IPS DF 19.7 (cell line): ENCODE results near the gene AADACL2.
"Not testable (repeated sequence)": the region's sequence is repeated elsewhere in the genome, so short reads cannot be mapped to it uniquely, and the experiment has no call there.

Source experiments
- DNase-seq: peaks from one replicate; pipeline ENCODE4 v3.0.0-alpha.2; 2013; ENCODE audit warnings: low read depth, low spot score

AADACL2 gene

DNA sequence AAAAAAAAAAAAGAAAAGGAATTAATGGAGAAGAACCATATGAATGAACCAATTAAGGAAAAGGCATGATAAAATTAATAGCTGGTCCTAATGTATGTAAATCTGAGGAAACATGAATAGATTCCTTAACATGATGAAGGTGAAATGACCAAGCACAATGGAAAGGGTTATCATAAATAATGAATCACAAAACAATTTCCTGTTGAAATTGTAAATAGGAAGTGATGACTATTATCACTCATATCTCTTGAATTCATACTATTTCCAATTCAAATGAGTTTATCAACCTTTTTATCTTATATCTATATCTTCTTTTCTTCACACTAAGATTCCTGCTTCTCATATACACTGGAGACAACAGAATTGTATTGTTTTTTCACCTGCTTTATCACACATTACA is 32.0 kb downstream of the AADACL2 start:
- DNase-seq: no peak

DNA sequence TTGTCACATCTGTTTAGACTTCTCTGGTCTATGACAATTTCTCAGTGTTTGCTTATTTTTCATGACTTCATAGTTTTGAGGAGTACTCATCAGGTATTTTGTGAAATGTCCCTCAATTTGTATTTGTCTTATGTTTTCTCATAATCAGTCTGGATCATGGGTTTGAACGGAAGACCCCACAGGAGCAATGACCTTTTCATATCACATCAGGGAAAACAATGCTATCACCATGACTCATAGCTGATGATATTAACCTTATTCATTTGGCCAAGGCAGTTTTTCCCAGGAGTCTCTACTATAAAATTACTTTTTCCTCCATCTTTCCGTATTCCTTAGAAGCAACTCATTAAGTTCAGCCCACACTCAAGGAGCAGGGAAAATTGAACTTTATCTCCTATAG is 32.7 kb downstream of the AADACL2 start:
- no peak for DNase-seq

DNA sequence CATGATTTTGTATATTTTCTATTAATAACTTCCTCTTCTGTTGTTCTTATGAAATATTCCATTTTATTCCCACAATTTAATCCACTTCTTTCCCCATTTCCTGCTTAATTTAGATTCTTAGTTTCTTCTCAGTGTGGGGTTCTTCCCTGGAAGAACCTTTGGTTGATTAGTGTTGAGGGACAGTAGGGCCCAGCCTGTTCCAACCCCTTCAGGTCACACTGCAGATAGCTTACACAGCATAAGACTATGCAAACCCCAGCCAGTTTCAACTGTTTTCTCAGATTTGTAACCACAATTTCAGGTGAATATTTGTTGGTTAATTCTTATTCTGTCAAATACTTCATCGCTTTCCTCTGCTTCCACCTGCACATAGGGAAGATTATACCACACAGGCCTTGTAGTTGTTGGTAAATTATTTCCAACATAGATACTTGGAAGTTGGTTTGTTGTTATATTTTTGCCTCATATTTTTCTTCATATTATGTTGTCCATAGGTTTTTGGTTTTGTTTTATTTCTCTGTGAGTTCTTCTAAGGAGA is 34.7 kb downstream of the AADACL2 start:
- DNase-seq: no peak

DNA sequence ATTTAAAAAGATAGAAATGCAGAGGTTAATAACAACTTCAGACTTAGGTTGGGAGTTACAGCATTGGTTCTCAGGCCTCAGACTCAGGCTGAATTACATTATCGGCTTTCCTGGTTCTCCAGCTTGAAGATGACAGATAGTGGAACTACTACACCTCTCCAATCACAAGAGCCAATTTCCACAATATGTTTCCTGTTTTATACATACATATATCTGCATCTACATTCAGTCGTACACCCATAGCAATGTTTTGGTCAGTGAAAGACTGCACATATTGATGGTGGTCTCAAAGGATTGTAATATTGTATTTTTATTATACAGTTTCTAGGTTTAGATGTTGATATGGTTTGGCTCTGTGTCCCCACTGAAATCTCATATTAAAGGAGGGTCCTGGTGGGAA is 35.4 kb downstream of the AADACL2 start:
- no peak for DNase-seq

DNA sequence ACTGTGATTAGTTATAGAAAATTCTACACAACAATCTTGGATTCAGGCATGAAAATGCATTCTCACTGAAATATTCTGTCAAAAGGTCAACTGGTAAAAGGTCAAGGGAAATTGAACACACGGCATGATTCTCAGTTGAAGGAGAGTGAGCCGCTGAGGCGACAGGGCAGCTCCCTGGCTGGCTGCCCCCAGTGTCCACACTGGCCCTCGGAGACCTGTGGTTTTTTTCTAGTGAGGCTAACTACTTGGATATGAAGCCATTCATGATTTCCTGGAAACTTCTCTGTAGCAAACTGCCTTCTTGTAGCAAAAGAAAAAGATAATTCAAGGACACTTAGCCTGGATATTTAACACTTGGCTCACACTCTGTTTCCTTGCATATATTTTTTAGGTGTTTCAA is 37.2 kb downstream of the AADACL2 start:
- no peak for DNase-seq

DNA sequence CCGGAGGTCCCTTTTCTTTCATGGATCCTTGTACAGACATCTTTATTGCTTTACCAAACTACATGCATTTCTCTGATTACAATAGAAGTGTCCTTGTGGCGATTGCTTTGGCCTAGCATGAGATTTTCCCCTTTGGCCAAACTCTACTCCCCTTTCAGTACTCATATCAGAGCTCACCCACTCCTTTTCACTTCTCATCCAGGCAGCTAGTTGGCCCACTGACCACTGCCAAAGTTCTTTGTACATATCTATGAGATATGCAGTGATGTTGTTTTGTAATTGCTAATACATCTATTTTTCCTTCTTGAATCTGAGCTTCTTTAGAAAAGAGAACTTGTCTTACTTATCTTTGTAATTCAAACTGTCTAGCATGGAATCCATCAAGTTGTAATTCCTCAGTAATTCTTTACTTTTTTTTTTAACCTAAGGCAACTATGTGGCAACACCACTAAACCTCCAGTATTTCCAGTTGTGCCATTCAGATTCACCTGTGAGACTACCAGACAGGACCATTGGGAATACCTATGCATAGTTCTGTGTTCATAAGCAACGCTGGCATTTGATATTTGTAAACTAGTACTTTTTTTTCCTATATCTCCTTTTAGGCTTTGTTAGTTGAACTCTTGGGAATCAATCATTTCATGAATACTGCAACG is 39.2 kb downstream of the AADACL2 start:
- no peak for DNase-seq

DNA sequence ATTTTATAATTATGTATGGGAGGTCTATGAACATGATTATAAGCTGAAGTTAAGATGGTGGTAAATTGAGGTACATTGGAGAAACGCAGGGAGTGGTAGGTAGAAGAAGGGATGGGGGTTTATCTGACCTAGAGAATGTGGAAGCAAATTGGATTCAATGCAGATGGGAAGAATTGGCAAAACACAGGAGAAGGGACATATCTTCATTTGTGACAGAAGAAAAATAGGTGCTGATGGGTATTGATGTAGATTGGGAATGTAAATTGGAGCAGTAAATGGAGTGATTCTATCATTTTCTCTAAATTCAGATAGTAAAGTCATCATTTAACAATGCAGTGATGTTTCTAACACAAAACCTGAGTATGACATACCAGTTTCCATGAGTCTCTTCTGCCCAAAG is 40.5 kb downstream of the AADACL2 start:
- DNase-seq: no peak

DNA sequence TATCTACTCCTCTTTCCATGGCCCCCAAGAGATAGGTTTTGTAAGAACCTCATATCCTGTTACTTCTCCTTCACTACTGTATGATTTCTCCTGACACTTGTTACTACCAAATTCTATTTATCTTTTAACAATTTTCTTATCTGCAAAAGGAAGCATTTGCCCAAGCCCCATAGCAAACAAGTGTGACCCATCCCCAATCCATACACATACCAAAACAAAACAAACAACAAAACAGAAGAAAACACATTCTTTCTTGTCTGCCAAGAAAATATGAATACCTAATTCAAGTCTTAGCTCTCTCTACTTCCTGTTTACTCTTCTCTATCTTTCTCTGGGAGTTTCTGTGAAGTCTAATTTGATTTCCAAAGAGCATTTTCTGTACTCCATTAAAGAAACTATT is 41.2 kb downstream of the AADACL2 start:
- no peak for DNase-seq

DNA sequence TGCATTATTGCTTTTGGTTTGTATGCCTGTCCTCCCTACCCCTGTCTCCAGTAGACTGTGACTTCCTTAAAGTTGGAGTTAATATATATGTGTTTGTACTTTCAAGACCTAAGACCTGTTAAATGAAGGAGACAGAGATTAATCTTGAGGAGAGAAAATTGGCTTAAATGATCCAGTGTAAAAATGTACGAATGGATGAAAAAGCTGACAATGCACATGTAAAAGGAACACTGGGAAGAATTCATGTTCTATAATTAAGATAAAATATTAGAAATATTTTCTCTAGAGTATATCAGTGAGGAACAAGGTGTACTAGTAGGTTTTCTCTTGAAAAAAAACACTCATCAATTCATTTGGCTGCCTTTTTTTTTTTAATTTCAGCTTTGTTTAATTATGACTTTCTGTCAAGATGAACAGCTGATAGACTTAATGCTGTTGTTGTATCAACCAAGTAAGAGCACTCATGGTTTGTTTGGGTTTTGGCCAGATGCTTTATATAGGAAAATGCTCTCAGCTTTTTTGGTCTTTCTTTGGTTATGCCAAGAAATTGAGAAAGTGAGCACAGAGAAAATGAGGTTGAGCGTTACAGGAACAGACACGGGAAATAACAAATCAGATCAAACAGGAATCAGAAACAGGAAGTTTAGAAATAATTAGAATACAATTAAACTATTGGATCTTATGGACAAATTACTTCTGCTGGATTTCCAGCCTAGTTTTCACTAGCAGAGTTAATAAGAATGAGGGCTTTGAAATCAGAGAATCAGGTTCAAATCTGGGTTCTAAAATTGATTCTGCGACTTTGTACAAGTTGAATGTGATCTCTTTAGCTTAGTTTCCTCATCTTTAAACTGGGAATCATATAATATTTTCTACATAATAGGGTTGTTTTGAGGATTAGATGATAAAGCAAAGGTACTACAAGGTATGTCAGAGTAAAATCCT is 41.9 kb downstream of the AADACL2 start:
- DNase-seq: no peak

DNA sequence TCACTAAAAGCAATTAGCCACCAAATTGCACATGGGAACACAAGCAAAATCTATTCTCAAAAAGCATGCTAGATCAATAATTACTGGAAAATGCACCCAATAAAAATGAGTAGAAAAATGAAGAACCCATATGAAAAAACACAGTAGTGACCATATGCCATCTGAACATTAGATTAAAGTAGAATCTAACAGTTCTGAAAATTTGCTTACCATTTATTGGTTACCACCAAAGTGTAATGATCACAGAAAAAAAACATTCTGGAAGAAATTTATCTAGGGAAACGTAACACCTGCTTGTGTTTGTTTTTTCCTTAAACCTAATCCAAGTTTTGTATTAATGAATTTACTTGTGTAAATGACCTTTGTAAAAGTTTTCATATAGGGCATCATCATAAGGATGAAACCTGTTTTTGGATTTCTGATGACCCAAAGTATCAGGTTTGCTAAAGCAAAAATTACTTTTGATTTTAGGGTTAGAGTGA is 42.6 kb downstream of the AADACL2 start:
- DNase-seq: no peak

DNA sequence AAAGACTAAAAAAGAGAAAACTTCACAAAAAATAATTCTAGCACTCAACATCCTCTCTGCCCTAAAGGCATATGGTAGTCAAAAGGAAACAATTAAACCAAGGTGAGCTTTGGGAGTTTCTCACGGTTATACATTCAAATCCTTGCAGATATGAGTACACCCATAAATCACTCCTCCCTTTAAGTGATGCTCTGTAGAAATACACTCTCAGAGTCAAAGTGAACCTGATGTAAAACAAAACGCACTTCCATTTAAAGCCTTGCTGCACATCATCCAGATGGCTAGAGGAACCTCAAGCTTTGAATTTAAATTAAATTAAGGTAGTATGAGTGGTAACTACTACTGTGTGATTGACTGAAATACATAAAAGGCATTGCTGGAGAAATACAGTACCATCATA is 44.2 kb downstream of the AADACL2 start:
- no peak for DNase-seq

DNA sequence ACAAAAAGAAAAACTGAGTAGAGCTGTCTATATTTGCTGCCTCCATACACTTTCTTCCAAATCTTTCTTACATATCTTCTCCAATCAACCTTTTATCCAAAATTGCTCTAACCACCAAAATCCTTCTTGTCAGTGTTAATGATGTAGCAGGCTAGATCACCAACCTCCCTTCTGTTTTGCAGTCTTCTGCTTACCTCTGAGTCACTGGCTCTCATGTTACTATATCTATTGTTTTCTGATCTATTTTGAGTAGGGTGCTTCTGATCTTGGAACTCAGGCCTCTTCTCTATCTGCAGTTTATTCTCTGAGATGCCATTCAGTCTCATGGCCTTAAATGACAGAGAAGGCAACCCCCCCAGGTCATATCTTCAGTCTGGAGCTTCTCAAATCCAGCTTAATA is 53.9 kb downstream of the AADACL2 start:
- DNase-seq: no peak

DNA sequence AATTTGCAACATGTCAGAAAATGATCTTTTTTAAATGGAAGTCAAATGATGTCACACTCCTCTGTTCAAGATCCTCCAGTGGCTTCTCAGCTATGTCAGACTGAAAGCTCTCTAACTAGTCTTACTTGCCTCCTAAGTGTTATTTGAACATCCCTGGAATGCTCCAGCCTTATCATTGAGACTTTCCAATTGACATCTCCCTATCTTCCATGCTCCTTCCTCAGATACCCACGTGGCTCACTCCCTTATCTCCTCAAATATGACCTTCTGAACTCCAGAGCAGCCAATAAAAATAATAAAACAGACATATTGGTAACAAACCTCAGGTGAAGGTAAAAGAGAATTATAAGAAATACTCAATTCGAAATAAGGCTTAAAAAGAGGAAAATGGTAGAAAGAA is 54.7 kb downstream of the AADACL2 start:
- no peak for DNase-seq

DNA sequence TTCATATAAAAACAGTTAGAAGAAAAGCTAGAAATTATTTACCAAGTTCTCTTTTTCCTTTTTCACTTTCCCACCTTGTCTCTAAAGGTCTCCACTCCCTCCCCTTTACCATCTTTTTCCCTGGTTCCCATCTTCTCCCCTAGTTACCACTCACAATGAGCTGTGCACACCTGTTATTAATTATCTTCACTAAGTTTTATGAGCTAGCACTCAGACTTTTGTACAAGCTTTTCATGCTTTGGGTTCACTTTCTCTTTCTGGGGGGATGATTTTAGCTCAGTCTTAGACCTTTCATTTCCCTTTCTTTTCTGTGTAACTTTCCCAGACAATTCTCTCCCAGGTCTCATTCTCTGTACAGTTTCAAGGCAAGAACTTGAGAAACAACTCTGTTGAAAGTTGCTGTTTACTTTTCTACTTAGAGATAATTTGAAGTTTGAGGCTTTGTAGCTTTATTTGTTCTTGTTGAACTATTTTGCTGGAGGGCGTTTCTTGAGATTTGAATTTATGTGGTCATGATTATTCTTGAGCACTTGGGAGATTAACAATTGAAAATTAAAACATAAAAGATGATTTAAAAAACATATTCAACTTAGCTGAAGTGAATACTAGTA is 56.2 kb downstream of the AADACL2 start:
- DNase-seq: no peak

DNA sequence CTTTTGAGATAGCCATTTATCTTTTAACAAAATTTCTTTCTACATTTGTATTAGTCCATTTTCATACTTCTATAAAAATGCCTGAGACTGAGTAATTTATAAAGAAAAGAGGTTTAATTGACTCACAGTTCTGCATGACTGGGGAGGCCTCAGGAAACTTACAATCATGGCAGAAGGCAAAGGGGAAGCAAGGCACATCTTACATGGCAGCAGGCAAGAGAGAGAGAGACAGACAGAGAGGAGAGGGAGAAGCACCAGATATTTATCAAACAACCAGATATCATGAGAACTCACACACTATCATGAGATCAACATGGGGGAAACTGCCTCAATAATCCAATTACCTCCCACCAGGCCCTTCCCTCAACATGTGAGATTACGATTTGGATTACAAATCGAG is 57.0 kb downstream of the AADACL2 start:
- not testable (repeated sequence) for DNase-seq

DNA sequence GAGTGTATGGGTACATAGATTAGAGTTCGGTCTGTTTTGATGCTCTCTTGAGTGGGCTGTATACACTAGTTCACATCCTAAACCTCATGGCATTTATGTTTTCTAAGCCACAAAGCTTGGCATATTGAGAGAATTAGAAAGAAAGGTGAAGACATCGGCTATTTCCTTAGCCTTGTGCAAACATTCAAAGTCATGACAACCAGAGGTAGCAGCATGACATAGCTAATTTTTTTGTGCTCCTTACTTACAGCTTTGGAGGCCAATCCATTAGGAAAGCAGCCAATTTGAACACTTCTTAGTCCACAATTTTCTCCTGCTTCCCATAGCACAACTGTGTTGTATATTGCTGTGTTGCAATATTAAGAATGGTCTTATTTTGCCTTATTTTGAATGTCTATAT is 58.7 kb downstream of the AADACL2 start:
- DNase-seq: no peak

DNA sequence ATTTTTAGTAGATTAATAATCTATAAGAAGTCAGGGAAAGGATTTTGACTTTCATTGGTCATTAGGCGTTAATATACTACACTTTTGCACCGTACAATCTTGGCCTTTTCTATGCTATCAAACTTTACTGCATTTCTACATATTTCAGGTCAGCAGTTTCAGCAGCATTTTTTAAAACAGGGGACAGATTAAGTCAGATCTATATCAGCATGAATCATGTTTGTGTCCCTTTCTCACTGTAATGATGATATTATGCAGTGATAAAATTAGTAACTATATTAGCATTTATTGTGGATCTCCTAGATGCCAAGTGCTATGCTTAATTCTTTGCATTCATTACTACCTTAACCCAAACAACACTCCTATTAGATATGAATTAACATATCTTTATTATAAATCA is 59.9 kb downstream of the AADACL2 start:
- DNase-seq: no peak

DNA sequence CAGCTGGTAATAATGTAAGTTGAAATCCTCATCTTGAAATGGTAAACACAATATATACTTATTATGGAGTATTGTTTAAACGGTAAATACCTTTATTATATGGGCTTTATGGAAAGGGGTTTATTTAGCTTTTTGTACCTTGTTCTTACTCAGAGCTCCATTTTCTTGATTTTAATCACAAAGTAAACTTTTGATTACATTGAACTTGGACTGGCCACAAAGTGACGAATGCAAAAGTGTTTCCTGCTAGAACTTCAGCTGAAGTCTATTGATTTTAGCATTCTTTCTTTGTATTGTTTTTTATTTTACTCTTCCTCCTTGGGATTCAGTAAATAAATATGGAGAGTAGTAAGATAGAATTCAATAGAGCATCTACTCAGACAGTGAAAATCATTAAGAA is 60.4 kb downstream of the AADACL2 start:
- DNase-seq: no peak

DNA sequence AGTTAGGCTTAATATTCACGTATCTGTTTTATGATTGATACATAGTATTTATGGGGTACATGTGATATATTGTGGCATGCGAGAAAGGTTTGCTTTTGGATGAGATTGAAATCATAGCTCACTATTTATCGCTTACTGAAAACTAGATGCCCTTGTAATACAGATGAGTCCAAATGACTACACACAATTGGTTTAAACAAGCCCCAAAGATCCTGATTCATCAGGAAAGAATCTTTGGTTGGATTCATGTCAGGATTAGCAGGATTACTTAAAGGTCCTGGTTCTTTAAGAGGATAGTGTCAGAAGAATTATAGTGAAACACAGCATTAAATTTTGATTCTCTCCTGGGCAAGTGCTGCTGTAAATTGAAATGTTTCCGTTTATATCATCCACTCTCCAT is 61.5 kb downstream of the AADACL2 start:
- DNase-seq: no peak

DNA sequence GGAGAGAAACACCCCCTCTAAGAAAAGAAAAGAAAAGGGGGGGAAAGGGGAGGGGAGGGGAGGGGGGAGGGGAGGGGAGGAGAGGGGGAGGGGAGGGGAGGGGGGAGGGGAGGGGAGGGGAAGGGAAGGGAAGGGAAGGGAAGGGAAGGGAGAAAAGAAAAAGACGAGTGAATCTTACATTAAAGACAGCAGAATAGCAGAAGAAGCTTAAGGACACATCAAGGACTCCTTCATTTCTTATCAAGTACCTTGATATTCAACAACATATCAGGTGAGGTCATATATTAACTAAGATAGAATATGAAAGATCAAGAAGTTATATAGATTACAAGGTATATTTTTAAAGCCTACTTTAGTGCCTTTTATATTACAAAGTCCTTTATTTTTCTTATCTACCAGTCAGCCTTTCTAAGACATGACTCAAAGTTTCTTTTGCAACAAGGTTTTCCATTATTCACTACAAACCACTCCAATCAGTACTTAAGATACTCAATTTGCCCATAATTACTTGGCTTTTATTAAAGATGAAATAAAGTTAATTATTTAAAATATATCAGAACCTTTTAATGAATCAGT is 62.5 kb downstream of the AADACL2 start:
- DNase-seq: no peak

DNA sequence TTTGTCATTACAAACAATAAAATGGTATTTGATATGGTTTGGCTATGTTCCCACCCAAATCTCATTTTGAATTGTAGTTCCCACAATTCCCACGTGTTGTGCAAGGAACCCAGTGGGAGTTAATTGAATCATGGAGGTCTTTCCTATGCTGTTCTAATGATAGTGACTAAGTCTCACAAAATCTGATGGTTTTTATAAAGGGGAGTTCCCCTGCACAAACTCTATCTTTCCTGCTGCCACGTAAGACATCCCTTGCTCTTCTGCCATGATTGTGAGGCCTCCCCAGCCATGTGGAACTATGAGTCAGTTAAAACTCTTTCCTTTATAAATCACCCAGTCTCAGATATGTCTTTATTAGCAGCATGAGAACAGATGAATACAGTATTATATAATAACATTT is 64.7 kb downstream of the AADACL2 start:
- DNase-seq: no peak

DNA sequence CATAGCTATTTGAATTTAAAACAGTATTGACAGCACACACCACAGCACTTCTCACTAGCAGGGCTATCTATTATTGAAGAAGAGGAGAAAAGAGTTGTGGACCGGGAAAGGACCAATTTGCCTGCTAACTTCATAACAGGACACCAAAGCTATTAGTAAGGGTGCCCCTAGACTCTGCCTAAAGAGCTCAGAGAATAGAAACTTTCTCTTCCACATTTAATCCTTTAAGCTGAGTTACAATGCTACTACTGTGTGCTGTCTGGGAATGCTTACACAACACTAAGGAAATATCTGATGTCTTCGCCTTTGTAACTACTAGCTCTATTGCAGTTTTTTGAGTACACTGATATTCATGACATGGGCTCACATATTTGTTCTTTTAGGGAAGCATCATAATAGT is 66.7 kb downstream of the AADACL2 start:
- DNase-seq: no peak
